ENCODE results near the gene STK39. TPM values are rescaled to one million over a fixed set of nuclear protein-coding genes. Genes with fewer than 3 reads are reported as not detected.

The STK39 gene
- total RNA-seq, 1 experiment from 2014 or later = 15.9 TPM

- POLR2A ChIA-PET (ENCODE audit: low non-redundant PET) = no interaction called here
- CTCF ChIA-PET = no interaction called here
- TF ChIP-seq EZH2 (IDR thresholded peaks at IDR 0.05; ENCODE audit: borderline replicate concordance, low read depth, low read length, poor library complexity, severe bottlenecking) (no peak), CTCF (conservative IDR thresholded peaks at IDR 0.05; ENCODE audit: low read depth, low read length) (no peak)
- no peak for DNase-seq (ENCODE audit: low spot score)
- Histone ChIP-seq H3K4me3 (ENCODE audit: low read depth, low read length, poor library complexity, severe bottlenecking) (no peak overlapping the region), H3K9me3 (ENCODE audit: low read depth, low read length, poor library complexity, severe bottlenecking) (no peaks in the 10 kb centered on the region), H3K36me3 (ENCODE audit: insufficient read depth, low read length, poor library complexity, severe bottlenecking) (no peaks in the 10 kb centered on the region), H3K4me1 (ENCODE audit: insufficient read depth, low read length, poor library complexity, severe bottlenecking) (no peaks in the 10 kb centered on the region), H3K27ac (ENCODE audit: low read depth, low read length, poor library complexity, severe bottlenecking) (no peak overlapping the region), H3K27me3 (replicated peaks; ENCODE audit: insufficient read depth, low read depth, low read length, poor library complexity) (no peaks in the 10 kb centered on the region)
- intact Hi-C loops (cut with micrococcal nuclease; ENCODE audit: unreplicated experiment) = no loop called here
- BruUV-seq (replicated peaks) = no TSS peak
Observed at GRCh38 chr2:168037778-168038177, 209.6 kb downstream of the STK39 start.

GRCh38 chr2:168035458-168035857 lies 211.9 kb downstream of the STK39 start:
- TF ChIP-seq EZH2 (IDR thresholded peaks at IDR 0.05; ENCODE audit: borderline replicate concordance, low read depth, low read length, poor library complexity, severe bottlenecking) = no peak
- no peak for TF ChIP-seq CTCF (conservative IDR thresholded peaks at IDR 0.05; ENCODE audit: low read depth, low read length)
- intact Hi-C loops (cut with micrococcal nuclease; ENCODE audit: unreplicated experiment) = no loop called here
- POLR2A ChIA-PET (ENCODE audit: low non-redundant PET) = no interaction called here
- Histone ChIP-seq H3K9me3 (ENCODE audit: low read depth, low read length, poor library complexity, severe bottlenecking) (no peaks in the 10 kb centered on the region), H3K36me3 (ENCODE audit: insufficient read depth, low read length, poor library complexity, severe bottlenecking) (no peaks in the 10 kb centered on the region), H3K4me1 (ENCODE audit: insufficient read depth, low read length, poor library complexity, severe bottlenecking) (no peaks in the 10 kb centered on the region), H3K27ac (ENCODE audit: low read depth, low read length, poor library complexity, severe bottlenecking) (no peak overlapping the region), H3K4me3 (ENCODE audit: low read depth, low read length, poor library complexity, severe bottlenecking) (no peak overlapping the region), H3K27me3 (replicated peaks; ENCODE audit: insufficient read depth, low read depth, low read length, poor library complexity) (no peaks in the 10 kb centered on the region)
- CTCF ChIA-PET = no interaction called here
- DNase-seq (ENCODE audit: low spot score) = no peak
- BruUV-seq (replicated peaks) = no TSS peak

GRCh38 chr2:168034616-168035015 lies 212.8 kb downstream of the STK39 start:
- intact Hi-C loops (cut with micrococcal nuclease; ENCODE audit: unreplicated experiment) = no loop called here
- no peak for DNase-seq (ENCODE audit: low spot score)
- H3K27ac ChIP-seq (ENCODE audit: low read depth, low read length, poor library complexity, severe bottlenecking) = no peak overlapping the region
- H3K9me3 ChIP-seq (ENCODE audit: low read depth, low read length, poor library complexity, severe bottlenecking) = no peaks in the 10 kb centered on the region
- H3K4me3 ChIP-seq (ENCODE audit: low read depth, low read length, poor library complexity, severe bottlenecking) = no peak overlapping the region
- H3K36me3 ChIP-seq (ENCODE audit: insufficient read depth, low read length, poor library complexity, severe bottlenecking) = no peaks in the 10 kb centered on the region
- BruUV-seq (replicated peaks) = no TSS peak
- POLR2A ChIA-PET (ENCODE audit: low non-redundant PET) = no interaction called here
- CTCF ChIA-PET = no interaction called here
- no peaks in the 10 kb centered on the region for H3K27me3 ChIP-seq (replicated peaks; ENCODE audit: insufficient read depth, low read depth, low read length, poor library complexity)
- TF ChIP-seq EZH2 (IDR thresholded peaks at IDR 0.05; ENCODE audit: borderline replicate concordance, low read depth, low read length, poor library complexity, severe bottlenecking) (no peak), CTCF (conservative IDR thresholded peaks at IDR 0.05; ENCODE audit: low read depth, low read length) (no peak)
- H3K4me1 ChIP-seq (ENCODE audit: insufficient read depth, low read length, poor library complexity, severe bottlenecking) = no peaks in the 10 kb centered on the region

All from A673 (cell line).